ENCODE measurements around the gene NIPAL3. TPM values are rescaled to one million over a fixed set of nuclear protein-coding genes. Genes with fewer than 3 reads are reported as not detected.
A peak's percentile ranks its signal among the peaks of the same experiment; 100 is the strongest.

NIPAL3 gene
- total RNA-seq, 1 experiment from 2014 or later, result 7.7 TPM

- Mint-ChIP-seq H3K9me3 (no peaks in the 10 kb centered on the region; a peak in 1 of 5 replicates), H3K4me1 (peaks cover 22 to 33% of the 10 kb centered on the region in 2 experiments), H3K27ac (peak overlapping the region; percentile 72 to 93 (median 80); a peak in 6 of 7 replicates), H3K27me3 (ENCODE audit: low read depth) (peaks cover 3% of the 10 kb centered on the region), H3K4me3 (peak overlapping the region; percentile 63 to 72), H3K36me3 (ENCODE audit: insufficient read depth in 1 of 3, low read depth in 3 of 3) (peaks cover 0 to 4% (median 3%) of the 10 kb centered on the region in 3 experiments; a peak in 4 of 7 replicates)
- Histone ChIP-seq H3K79me1 (ENCODE audit: insufficient read depth, low read depth, low read length, poor library complexity, severe bottlenecking) (no peaks in the 10 kb centered on the region), H2BK20ac (ENCODE audit: low read depth, low read length, poor library complexity, severe bottlenecking) (no peak overlapping the region), H4K91ac (ENCODE audit: insufficient read length, low read depth, low read length) (no peak overlapping the region), H2BK5ac (ENCODE audit: insufficient read length, low read length) (no peak overlapping the region), H4K5ac (ENCODE audit: insufficient read length, low read depth, low read length) (no peak overlapping the region), H3K18ac (ENCODE audit: insufficient read length, low read depth, low read length) (no peak overlapping the region), H3K23me2 (ENCODE audit: insufficient read length, low read depth, low read length, poor library complexity, severe bottlenecking) (peaks cover 12% of the 10 kb centered on the region), H3K4me1 (ENCODE audit: insufficient read depth, low read length) (no peaks in the 10 kb centered on the region; the same call in 1 of the 2 replicates), H4K20me1 (ENCODE audit: control insufficient read depth, insufficient read depth, insufficient read length) (no peaks in the 10 kb centered on the region), H2AK5ac (ENCODE audit: insufficient read length, low read length) (no peak overlapping the region), H3K14ac (ENCODE audit: insufficient read depth, low read length) (no peak overlapping the region), H3K23ac (ENCODE audit: insufficient read length, low read depth, low read length) (no peak overlapping the region), H3K56ac (ENCODE audit: insufficient read length, low read depth, low read length) (no peak overlapping the region), H2AFZ (ENCODE audit: low read length) (peak overlapping the region; percentile 37), H3K9ac (ENCODE audit: extremely low read depth, insufficient read length, low read length) (no peak overlapping the region), H3T11ph (ENCODE audit: low read length) (no peak overlapping the region), H2BK15ac (ENCODE audit: low read depth, low read length) (no peak overlapping the region), H3K79me2 (ENCODE audit: insufficient read depth, low read length) (no peaks in the 10 kb centered on the region), H3K4ac (ENCODE audit: low read depth, low read length) (no peak overlapping the region), H3K27ac (ENCODE audit: insufficient read length, low read depth, low read length) (no peak overlapping the region), H2BK12ac (ENCODE audit: insufficient read length, low read depth, low read length) (no peak overlapping the region), H4K8ac (replicated peaks; ENCODE audit: insufficient read length, low read depth, low read length) (no peak overlapping the region), H3K4me2 (ENCODE audit: insufficient read depth, insufficient read length, low read length) (peak overlapping the region; percentile 53), H3K27me3 (ENCODE audit: insufficient read depth, low read length) (no peaks in the 10 kb centered on the region), H3K9me3 (ENCODE audit: control insufficient read depth, low read depth, low read length) (no peaks in the 10 kb centered on the region), H2BK120ac (ENCODE audit: low read depth, low read length, poor library complexity, severe bottlenecking) (no peak overlapping the region)
- TF ChIP-seq CTCF (conservative IDR thresholded peaks at IDR 0.05), result no peak
- no peak for DNase-seq
- WGBS (ENCODE audit: extremely low coverage, insufficient read length, low lambda C conversion rate), result no CpG with 5 or more reads among the region's 22 CpGs
Observed at GRCh38 chr1:24414775-24415333, 748 bp upstream of the NIPAL3 start.

All from H9 (cell line).